HG03469 (cell line): ENCODE data around the gene GLYR1.

Experiments
- ATAC-seq: cut with Tn5 transposase; IDR thresholded peaks from one replicate; pipeline ENCODE4 v1.9.1; 2021; ENCODE audit warnings: mild to moderate bottlenecking, moderate library complexity, moderate number of reproducible peaks; ENCODE audit not compliant: unreplicated experiment

GLYR1 gene

GRCh38 chr16:4880006-4880580 is 33.0 kb upstream of the GLYR1 start:
- ATAC-seq: no peak

- ATAC-seq: no peak
Measured at GRCh38 chr16:4879049-4879448, 32.0 kb upstream of the GLYR1 start.

DNA sequence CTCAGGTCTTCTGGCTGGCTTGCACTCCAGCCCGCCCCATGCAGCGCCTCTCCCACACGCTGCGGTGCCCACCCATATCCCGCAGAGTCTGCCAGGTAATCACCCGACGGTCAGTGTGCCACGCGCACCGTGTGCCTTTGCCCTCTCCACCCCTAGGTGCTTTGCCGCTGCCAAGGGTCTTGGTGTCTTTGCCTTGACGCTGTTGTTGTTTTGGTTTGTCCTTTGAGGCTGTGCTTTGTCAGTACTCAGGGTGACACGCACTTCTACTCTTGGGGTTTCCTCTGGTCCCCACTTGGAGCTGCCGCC is 30.2 kb upstream of the GLYR1 start:
- ATAC-seq: no peak

GRCh38 chr16:4876646-4877379 is 29.7 kb upstream of the GLYR1 start:
- no peak for ATAC-seq

DNA sequence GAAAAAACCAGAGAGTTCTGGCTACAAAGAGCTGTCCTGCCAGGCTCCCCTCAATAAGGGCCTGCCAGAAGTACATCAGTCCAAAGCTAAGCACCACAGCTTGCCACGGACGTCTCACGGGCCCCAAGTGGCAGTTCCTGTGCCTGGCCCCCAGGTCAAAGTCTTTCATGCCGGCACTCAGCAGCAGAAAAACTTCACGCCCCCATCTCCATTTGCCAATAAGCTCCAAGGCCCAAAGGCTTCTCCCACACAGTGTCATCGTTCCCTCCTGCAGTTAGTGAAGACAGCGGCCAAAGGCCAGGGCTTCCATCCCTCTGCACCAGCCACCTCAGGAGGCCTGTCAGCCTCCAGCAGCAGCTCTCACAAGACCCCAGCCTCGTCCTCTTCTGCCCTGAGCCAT is 27.6 kb upstream of the GLYR1 start:
- no peak for ATAC-seq

DNA sequence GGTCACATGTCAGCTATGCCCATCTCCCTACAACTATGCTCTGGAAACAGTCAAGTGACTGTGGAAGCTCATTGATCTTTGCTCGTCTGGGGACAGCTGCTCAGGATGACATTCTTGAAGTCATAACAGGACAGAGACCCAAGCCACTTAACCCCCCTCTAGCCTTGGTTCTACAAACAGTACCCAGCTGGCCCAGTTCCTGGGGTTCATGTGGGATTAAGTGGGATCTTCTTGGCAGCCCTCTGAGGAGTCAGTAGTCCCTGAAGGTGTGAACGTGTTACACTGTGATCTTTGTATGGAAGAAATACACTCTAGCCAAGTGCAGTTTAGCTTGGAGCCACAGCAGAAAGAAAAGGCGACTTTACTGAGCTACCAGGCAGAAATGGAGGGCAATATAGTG is 26.0 kb upstream of the GLYR1 start:
- no peak for ATAC-seq

- no peak for ATAC-seq
Measured at GRCh38 chr16:4871071-4871470, 24.0 kb upstream of the GLYR1 start.

GRCh38 chr16:4870138-4870671 is 23.1 kb upstream of the GLYR1 start:
- ATAC-seq: no peak

DNA sequence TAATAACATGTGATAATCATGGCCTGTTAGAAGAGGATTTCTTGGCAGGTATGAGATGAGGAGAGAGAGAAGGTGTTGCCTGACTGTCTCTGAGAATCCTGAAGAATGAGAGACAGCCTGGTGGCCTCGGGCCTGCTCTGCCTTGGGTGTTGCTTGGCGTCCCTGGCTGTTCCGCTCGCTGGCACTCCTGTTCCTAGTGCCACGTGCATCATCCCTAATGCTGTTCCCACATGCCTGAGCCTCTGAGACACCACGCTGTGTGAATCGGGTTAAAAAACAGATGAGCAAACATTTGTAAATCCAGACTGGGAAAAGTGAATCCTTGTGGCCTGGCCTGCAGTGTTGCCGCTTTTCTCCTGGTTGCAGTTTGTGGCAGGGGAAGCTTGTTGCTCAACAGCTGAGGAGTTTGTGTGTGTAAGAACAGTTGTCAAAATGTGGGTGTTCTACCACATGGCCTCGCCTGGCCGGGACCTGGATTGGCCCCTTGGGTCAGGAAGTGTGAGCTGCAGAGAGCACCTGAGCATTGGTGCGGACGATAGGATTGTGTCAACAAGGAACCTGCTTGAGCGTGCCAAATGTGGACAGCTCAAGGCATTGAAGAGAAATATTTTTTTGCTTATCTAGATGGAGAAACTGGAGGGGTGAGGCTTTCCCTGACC is 22.2 kb upstream of the GLYR1 start:
- ATAC-seq: no peak

DNA sequence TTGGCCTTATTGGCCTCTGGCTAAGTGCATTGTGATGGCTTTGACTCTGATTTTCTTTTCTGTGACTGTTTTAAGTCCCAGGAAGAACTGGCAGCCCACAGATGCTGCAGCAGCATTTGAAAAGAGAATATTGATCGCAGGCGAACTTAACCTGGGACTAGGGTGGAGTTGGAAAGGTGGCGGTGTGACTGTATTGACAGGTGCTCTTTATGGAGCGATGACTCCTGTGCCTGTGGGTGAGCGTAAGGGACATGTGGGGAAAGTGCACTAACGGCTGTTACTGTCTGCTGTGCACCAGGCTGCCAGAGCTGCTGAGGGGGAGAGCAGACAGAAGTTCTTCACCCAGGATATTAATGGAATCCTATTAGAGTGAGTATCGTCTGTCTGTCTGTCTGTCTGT is 21.4 kb upstream of the GLYR1 start:
- no peak for ATAC-seq

DNA sequence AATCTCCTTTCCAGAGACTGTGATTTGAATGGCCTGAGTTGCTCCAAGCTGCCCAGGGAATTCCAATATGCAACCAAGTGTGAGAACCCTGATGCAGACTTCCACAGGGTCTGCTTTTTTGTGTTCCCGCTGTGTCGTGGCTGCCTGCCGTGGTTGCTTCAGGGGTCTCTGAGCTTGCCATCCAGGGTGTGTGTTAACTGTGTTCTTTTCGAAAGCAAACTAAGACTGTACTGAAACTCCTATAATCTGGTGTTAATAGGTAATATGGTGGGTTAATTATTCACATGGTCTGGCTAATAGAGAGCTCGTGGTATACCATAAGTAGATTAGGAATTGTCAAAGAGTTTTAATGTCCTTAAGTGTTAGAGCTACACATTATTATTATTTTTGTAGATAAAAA is 20.9 kb upstream of the GLYR1 start:
- no peak for ATAC-seq

DNA sequence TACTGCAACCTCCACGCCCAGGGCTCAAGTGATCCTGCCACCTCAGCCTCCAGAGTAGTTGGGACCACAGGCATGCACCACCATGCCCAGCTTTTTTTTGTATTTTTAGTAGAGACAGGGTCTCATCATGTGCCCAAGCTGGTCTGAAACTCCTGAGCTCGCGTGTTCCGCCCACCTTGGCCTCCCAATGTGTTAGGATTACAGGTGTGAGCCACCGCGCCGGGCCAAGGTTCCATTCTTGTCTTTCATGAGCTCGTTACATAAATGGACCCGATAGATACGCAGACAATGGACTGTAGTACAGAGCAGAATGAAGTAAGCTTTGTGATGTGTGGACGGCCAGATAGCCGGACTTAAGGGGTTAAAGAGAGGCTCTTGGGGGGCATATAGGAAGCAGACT is 19.5 kb upstream of the GLYR1 start:
- no peak for ATAC-seq

DNA sequence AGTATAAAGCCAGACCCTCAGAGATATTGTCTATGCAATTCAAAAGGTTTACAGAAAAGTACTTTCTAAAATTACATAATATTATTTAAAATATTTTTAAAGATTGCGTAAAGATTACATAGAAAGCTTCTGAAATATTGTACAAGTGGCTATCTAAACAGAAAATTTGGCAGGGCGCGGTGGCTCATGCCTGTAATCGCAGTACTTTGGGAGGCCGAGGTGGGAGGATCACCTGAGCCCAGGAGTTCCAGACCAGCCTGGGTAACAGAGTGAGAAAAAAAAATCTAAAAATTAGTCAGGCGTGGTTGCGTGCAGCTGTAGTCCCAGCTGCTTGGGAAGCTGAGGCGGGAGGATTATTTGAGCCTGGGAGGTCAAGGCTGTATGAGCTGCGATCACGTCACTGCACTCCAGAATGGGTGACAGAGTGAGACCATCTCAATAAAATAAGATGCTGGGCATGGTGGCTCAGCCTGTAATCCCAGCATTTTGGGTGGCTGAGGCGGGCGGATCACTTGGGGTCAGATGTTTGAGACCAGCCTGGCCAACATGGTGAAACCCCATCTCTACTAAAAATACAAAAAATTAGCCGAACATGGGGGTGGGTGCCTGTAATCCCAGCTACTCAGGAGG is 18.3 kb upstream of the GLYR1 start:
- no peak for ATAC-seq

- no peak for ATAC-seq
Measured at GRCh38 chr16:4864728-4865127, 17.6 kb upstream of the GLYR1 start.

DNA sequence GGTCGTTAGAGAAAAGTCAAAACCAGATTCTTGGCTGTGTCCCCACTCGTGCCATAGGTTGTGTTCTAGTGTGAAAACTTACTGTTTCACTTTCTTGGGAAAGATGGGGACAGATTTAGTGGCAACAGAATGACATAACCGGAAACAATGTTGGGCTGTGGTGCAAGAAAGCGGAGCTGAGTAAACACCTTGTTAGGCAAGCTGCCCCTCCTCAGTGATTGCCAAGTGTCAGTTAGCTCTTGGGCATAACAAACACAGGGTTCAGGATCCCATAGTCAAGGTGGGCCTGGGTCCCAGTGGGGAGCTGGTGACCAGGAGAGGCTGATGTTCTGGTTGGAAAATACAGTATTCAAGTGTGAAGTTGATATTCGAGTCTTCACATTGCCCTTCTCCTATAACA is 15.6 kb upstream of the GLYR1 start:
- ATAC-seq: no peak

DNA sequence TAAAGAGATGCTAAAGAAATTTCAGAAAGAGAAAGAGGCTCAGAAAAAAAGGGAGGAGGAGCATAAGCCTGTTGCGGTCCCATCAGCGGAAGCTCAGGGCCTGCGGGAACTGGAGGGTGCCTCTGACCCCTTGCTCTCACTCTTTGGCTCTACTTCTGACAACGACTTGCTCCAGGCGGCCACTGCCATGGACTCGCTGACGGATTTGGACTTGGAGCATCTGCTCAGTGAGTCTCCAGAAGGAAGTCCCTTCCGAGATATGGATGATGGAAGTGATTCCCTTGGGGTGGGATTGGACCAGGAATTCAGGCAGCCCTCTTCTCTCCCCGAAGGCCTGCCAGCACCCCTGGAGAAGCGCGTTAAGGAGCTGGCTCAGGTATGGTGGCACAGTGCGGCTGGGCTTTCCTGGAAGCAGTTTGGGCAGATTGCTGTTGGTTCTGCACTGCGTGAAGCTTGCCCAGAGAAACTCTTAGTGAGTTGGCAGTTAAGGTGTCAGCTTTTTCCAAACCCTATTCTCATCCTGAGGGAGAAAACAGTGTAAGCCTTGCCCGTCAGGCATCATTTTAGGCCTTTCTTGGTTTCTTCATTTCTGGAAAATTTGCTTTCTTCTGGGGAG is 13.7 kb upstream of the GLYR1 start:
- ATAC-seq: no peak

GRCh38 chr16:4859900-4860255 is 12.8 kb upstream of the GLYR1 start:
- no peak for ATAC-seq

- no peak for ATAC-seq
Measured at GRCh38 chr16:4859190-4859899, 12.3 kb upstream of the GLYR1 start.

GRCh38 chr16:4855804-4856203 is 8.7 kb upstream of the GLYR1 start:
- ATAC-seq: no peak

DNA sequence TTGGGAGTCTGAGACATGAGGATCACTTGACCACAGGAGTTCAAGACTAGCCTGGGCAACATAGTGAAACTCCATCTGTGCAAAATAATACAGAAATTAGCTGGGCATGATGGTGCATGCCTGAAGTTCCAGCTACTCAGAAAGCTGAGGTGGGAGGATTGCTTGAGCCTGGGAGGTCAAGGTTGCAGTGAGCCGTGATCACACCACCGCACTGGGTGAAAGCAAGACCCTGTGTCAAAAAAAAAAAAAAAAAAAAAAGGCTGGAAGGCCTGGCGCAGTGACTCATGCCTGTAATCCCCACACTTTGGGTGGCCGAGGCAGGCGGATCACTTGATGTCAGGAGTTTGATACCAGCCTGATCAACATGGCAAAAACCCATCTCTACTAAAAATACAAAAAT is 8.3 kb upstream of the GLYR1 start:
- ATAC-seq: no peak
